HFFc6 (cell line): ENCODE data around the gene STX11. TPM values are rescaled to one million over a fixed set of nuclear protein-coding genes. Genes with fewer than 3 reads are reported as not detected.

ENCODE experiments used
- DNase-seq: peaks from one replicate; pipeline ENCODE4 v3.0.0-alpha.2; 2018
- H3K27ac Mint-ChIP-seq: 2 replicates; pipeline ENCODE4 v1.8.0; 2020; ENCODE audit warnings: mild to moderate bottlenecking, mixed read lengths
- H3K27me3 Mint-ChIP-seq: 2 replicates; pipeline ENCODE4 v1.8.0; 2021; ENCODE audit warnings: mild to moderate bottlenecking, moderate library complexity, mixed read lengths; ENCODE audit not compliant: insufficient read depth
- H3K36me3 Mint-ChIP-seq: 2 replicates; pipeline ENCODE4 v1.8.0; 2021; ENCODE audit warnings: low read depth, mixed read lengths
- H3K4me1 Mint-ChIP-seq: 2 replicates; pipeline ENCODE4 v1.8.0; 2020; ENCODE audit warnings: low read depth, mixed read lengths
- H3K4me3 Mint-ChIP-seq: 2 replicates; pipeline ENCODE4 v1.8.0; 2020; ENCODE audit warnings: mild to moderate bottlenecking, moderate library complexity, mixed read lengths
- H3K9me3 Mint-ChIP-seq: 2 replicates; pipeline ENCODE4 v1.8.0; 2020; ENCODE audit warnings: mild to moderate bottlenecking, mixed read lengths
- CTCF ChIP-seq: fragments of 200-600 bp; sonication (generic); IDR thresholded peaks from 2 replicates; pipeline ENCODE4 v1.5.0; 2021; ENCODE audit warnings: antibody characterized with exemption, mild to moderate bottlenecking
- total RNA-seq, 6 experiments: library from RNA; stranded (reverse); fragmentation: NEBNext Ultra II Directional; extraction: Animal tissue kit (Norgen Biotek cat#: 25700); gene quantifications; 2 replicates in 1 of 6; 3 replicates in 5 of 6; pipeline ENCODE4 v1.2.3, GENCODE V29; 2021

STX11 gene
- total RNA-seq, 6 experiments from 2014 or later, result 0.30 to 0.53 (median 0.37) TPM

- H3K4me3 Mint-ChIP-seq, result no peak overlapping the region
- no peaks in the 10 kb centered on the region for H3K36me3 Mint-ChIP-seq
- no peaks in the 10 kb centered on the region for H3K9me3 Mint-ChIP-seq
- no peak for TF ChIP-seq CTCF
- no peak for DNase-seq
- H3K27ac Mint-ChIP-seq, result no peak overlapping the region
- H3K27me3 Mint-ChIP-seq, result peaks cover 7% of the 10 kb centered on the region
- peaks cover 12% of the 10 kb centered on the region for H3K4me1 Mint-ChIP-seq
These were observed 40.1 kb upstream of the STX11 start for GRCh38 chr6:144110210-144110609.

- Mint-ChIP-seq H3K4me1 (no peaks in the 10 kb centered on the region), H3K27ac (no peak overlapping the region), H3K36me3 (no peaks in the 10 kb centered on the region), H3K4me3 (no peak overlapping the region), H3K27me3 (peaks cover 7% of the 10 kb centered on the region), H3K9me3 (no peaks in the 10 kb centered on the region)
- no peak for DNase-seq
- no peak for TF ChIP-seq CTCF
These were observed 37.0 kb upstream of the STX11 start for GRCh38 chr6:144113366-144113765.

- H3K9me3 Mint-ChIP-seq, result no peaks in the 10 kb centered on the region
- DNase-seq, result no peak
- no peak overlapping the region for H3K27ac Mint-ChIP-seq
- TF ChIP-seq CTCF, result no peak
- H3K36me3 Mint-ChIP-seq, result no peaks in the 10 kb centered on the region
- H3K4me1 Mint-ChIP-seq, result no peaks in the 10 kb centered on the region
- H3K27me3 Mint-ChIP-seq, result peaks cover 7% of the 10 kb centered on the region
- no peak overlapping the region for H3K4me3 Mint-ChIP-seq
These were observed 35.1 kb upstream of the STX11 start for GRCh38 chr6:144115219-144115618.

GRCh38 chr6:144119376-144119775 lies 30.9 kb upstream of the STX11 start:
- H3K9me3 Mint-ChIP-seq, result no peaks in the 10 kb centered on the region
- H3K36me3 Mint-ChIP-seq, result no peaks in the 10 kb centered on the region
- no peak overlapping the region for H3K27ac Mint-ChIP-seq
- H3K4me1 Mint-ChIP-seq, result no peaks in the 10 kb centered on the region
- peaks cover 20% of the 10 kb centered on the region for H3K27me3 Mint-ChIP-seq
- H3K4me3 Mint-ChIP-seq, result no peak overlapping the region
- DNase-seq, result no peak
- no peak for TF ChIP-seq CTCF

GRCh38 chr6:144122861-144123260 lies 27.5 kb upstream of the STX11 start:
- Mint-ChIP-seq H3K9me3 (no peaks in the 10 kb centered on the region), H3K27ac (no peak overlapping the region), H3K4me1 (no peaks in the 10 kb centered on the region), H3K36me3 (no peaks in the 10 kb centered on the region), H3K4me3 (no peak overlapping the region), H3K27me3 (peaks cover 33% of the 10 kb centered on the region)
- TF ChIP-seq CTCF, result no peak
- no peak for DNase-seq

GRCh38 chr6:144123421-144123820 lies 26.9 kb upstream of the STX11 start:
- no peaks in the 10 kb centered on the region for H3K9me3 Mint-ChIP-seq
- H3K27me3 Mint-ChIP-seq, result peaks cover 33% of the 10 kb centered on the region
- H3K4me1 Mint-ChIP-seq, result no peaks in the 10 kb centered on the region
- no peak for TF ChIP-seq CTCF
- H3K4me3 Mint-ChIP-seq, result no peak overlapping the region
- no peak for DNase-seq
- no peak overlapping the region for H3K27ac Mint-ChIP-seq
- no peaks in the 10 kb centered on the region for H3K36me3 Mint-ChIP-seq
